K562 (cell line): ENCODE measurements around the gene KRTAP5-6. TPM values are rescaled to one million over a fixed set of nuclear protein-coding genes. Genes with fewer than 3 reads are reported as not detected.

Experiments
- ATAC-seq: fragments of 200-7000 bp; cut with Tn5 transposase; 3 replicates; pipeline ENCODE4 v1.9.1; 2020; ENCODE audit warnings: moderate library complexity
- BruUV-seq: library from RNA; stranded (reverse); fragments of 400-500 nt; replicated peaks from 2 replicates; lab custom pipeline; 2021; lab: Mats Ljungman, UMichigan
- CTCF ChIA-PET: fragments of 300-600 bp; formaldehyde crosslinking; extraction: SDS; loops from one replicate; lab custom pipeline; 2021; ENCODE audit warnings: low intra/inter-chr PET ratio; lab: Yijun Ruan, JAX
- POLR2A ChIA-PET: fragments of 300-600, 350-650 bp; sonication (Branson Sonifier 250); formaldehyde crosslinking; extraction: SDS; loops from one replicate; lab custom pipeline; 2021; ENCODE audit warnings: antibody characterized with exemption, inconsistent platforms; lab: Yijun Ruan, JAX
- DNase-seq, 4 experiments: peaks; one replicate each; pipeline versions ENCODE4 v3.0.0 to v3.0.0-alpha.2; 2011 to 2018; ENCODE audit warnings: low spot score in 3 of 4, mixed read lengths in 3 of 4; ENCODE audit errors: extremely low read depth in 1 of 4
- FAIRE-seq: peaks from 2 replicates; lab custom pipeline; 2011; peaks lifted over from hg19 to GRCh38; lab: Jason Lieb, UNC
- H2AFZ ChIP-seq: 2 replicates; pipeline ENCODE4 v1.6.0; 2011; ENCODE audit warnings: low read depth, low read length, control low read depth, inconsistent platforms
- H3K27ac ChIP-seq: fragments of 200-600 bp; 3 replicates; pipeline ENCODE4 v1.8.0; 2011; ENCODE audit warnings: low read depth, mild to moderate bottlenecking, control low read depth, inconsistent platforms, low read length, moderate library complexity, mixed read lengths; ENCODE audit errors: extremely low read depth
- H3K27me3 ChIP-seq, 2 experiments: fragments of 300-600 bp in 1 of 2; 2 replicates in 1 of 2; 3 replicates in 1 of 2; pipeline versions ENCODE4 v1.6.0 to v1.8.0; 2011; ENCODE audit warnings: inconsistent platforms in 2 of 2, low read length in 2 of 2, mild to moderate bottlenecking in 1 of 2, mixed read lengths in 1 of 2, moderate library complexity in 1 of 2; ENCODE audit not compliant: control insufficient read depth in 2 of 2, insufficient read depth in 2 of 2
- H3K36me3 ChIP-seq: fragments of 300-600 bp; 3 replicates; pipeline ENCODE4 v1.8.0; 2011; ENCODE audit warnings: mild to moderate bottlenecking, low read length, inconsistent platforms; ENCODE audit not compliant: control insufficient read depth, insufficient read depth
- H3K4me1 ChIP-seq, 2 experiments: fragments of 200-600 bp in 1 of 2; replicated peaks in 1 of 2; 2 replicates in 1 of 2; 3 replicates in 1 of 2; pipeline versions ENCODE4 v1.5.1 to v1.8.0; 2011; ENCODE audit warnings: inconsistent platforms in 2 of 2, low read length in 2 of 2, mild to moderate bottlenecking in 1 of 2, mixed read lengths in 1 of 2, moderate library complexity in 1 of 2; ENCODE audit not compliant: control insufficient read depth in 2 of 2, insufficient read depth in 2 of 2
- H3K4me2 ChIP-seq: 2 replicates; pipeline ENCODE4 v1.6.1; 2011; ENCODE audit warnings: low read length, control low read depth, inconsistent platforms, mixed read lengths; ENCODE audit not compliant: insufficient read depth
- H3K4me3 ChIP-seq: fragments of 200-600 bp; sonication (generic), shearing (Covaris generic); 2 replicates; pipeline ENCODE4 v1.5.1; 2016; ENCODE audit warnings: control low read depth, inconsistent platforms
- H3K79me2 ChIP-seq: fragments of 200-600 bp; 3 replicates; pipeline ENCODE4 v1.8.0; 2011; ENCODE audit warnings: low read length, inconsistent platforms; ENCODE audit not compliant: control insufficient read depth, insufficient read depth
- H3K9ac ChIP-seq, 2 experiments: 2 replicates each; pipeline versions ENCODE4 v1.6.0 to v1.6.1; 2011; ENCODE audit warnings: low read depth in 2 of 2, low read length in 2 of 2, control low read depth in 1 of 2, inconsistent platforms in 1 of 2, mild to moderate bottlenecking in 1 of 2, mixed read lengths in 1 of 2; ENCODE audit not compliant: insufficient read depth in 1 of 2
- H3K9me1 ChIP-seq: one replicate; pipeline ENCODE4 v1.6.0; 2011; ENCODE audit warnings: inconsistent platforms, mild to moderate bottlenecking, low read length, moderate library complexity; ENCODE audit not compliant: control insufficient read depth, insufficient read depth
- H3K9me3 ChIP-seq: replicated peaks from 2 replicates; pipeline ENCODE4 v1.5.1; 2011; ENCODE audit warnings: low read depth, low read length, inconsistent platforms; ENCODE audit not compliant: control insufficient read depth, insufficient read depth
- H4K20me1 ChIP-seq: replicated peaks from 2 replicates; pipeline ENCODE4 v1.6.1; 2011; ENCODE audit warnings: low read length, inconsistent platforms, mixed read lengths; ENCODE audit not compliant: control insufficient read depth, insufficient read depth
- HIVEP1 ChIP-seq: fragments of 250-450 bp; sonication (Bioruptor Pico); IDR thresholded peaks from 2 replicates; pipeline ENCODE4 v1.4.0; 2020; ENCODE audit warnings: mild to moderate bottlenecking
- ZBTB34 ChIP-seq: fragments of 250-450 bp; sonication (Bioruptor Pico); IDR thresholded peaks from 2 replicates; pipeline ENCODE4 v1.8.0; 2021; ENCODE audit warnings: mild to moderate bottlenecking, moderate library complexity
- ZNF551 ChIP-seq: fragments of 250-450 bp; sonication (Bioruptor Pico); IDR thresholded peaks from 2 replicates; pipeline ENCODE4 v1.5.0; 2021; ENCODE audit warnings: mild to moderate bottlenecking, moderate library complexity
- ZNF699 ChIP-seq: fragments of 250-450 bp; sonication (Bioruptor Pico); IDR thresholded peaks from 2 replicates; pipeline ENCODE4 v1.8.0; 2021; ENCODE audit warnings: mild to moderate bottlenecking, moderate library complexity; ENCODE audit not compliant: insufficient replicate concordance
- ZNF830 ChIP-seq: fragments of 250-450 bp; sonication (Bioruptor Pico); IDR thresholded peaks from 2 replicates; pipeline ENCODE4 v1.5.0; 2021; ENCODE audit warnings: mild to moderate bottlenecking
- WGBS: fragments of 100-300 bp; shearing (Covaris generic); methylation state at CpG from one replicate; pipeline ENCODE4 v1.1.6; 2016; ENCODE audit warnings: low coverage, mixed read lengths; ENCODE audit not compliant: insufficient coverage; ENCODE audit errors: missing lambda C conversion rate; 5-methylcytosine and 5-hydroxymethylcytosine counted together
- in situ Hi-C: fragments of 300-500 bp; cut with MboI; formaldehyde crosslinking; loops from 4 replicates; pipeline ENCODE4 v1.15.0; 2018; ENCODE audit warnings: inconsistent platforms, mixed read lengths
- intact Hi-C: fragments of 100-400 bp; cut with micrococcal nuclease; formaldehyde crosslinking; loops from 2 replicates; pipeline ENCODE4 v1.14.2; 2022
- polyA plus RNA-seq, 8 experiments: library from polyadenylated mRNA; depleted of rRNA in 4 of 8; stranded (reverse) in 5 of 8; unstranded in 3 of 8; fragments of >200 nt; fragmentation: Nextera tagmentation in 2 of 8; fragmentation: Illumina TruSeq in 1 of 8; extraction: Ambion mirVana in 2 of 8; extraction: Trizol in 1 of 8; gene quantifications; 2 replicates each; pipeline versions ENCODE4 v1.2.1 to v1.2.3, GENCODE V29; 2011 to 2014; ENCODE audit warnings: inconsistent platforms in 1 of 8, missing spikeins in 1 of 8
- total RNA-seq, 7 experiments: library from RNA; depleted of rRNA in 6 of 7; stranded (reverse); fragments of >200 nt in 6 of 7; fragmentation: Illumina TruSeq in 2 of 7; extraction: Trizol in 2 of 7; gene quantifications; 2 replicates each; pipeline versions ENCODE4 v1.2.1 to v1.2.3, GENCODE V29; 2011 to 2021; ENCODE audit warnings: low replicate concordance in 1 of 7

The KRTAP5-6 gene
- total and polyA plus RNA-seq, 9 of the 15 experiments (the other 6 are each of a cell fraction or from before 2014, with no cell fraction given) = not detected

- Histone ChIP-seq H3K9me3 (peaks cover 8% of the 10 kb centered on the region), H3K9ac (no peak overlapping the region), H3K9me1 (no peaks in the 10 kb centered on the region), H3K4me2 (no peak overlapping the region), H3K4me3 (no peak overlapping the region), H3K36me3 (no peaks in the 10 kb centered on the region), H2AFZ (no peak overlapping the region), H3K79me2 (no peaks in the 10 kb centered on the region), H3K27ac (no peak overlapping the region), H4K20me1 (0 out of 2 replicates have a peak, but pooled peaks cover 4% of the 10 kb centered on the region), H3K27me3 (peaks cover 5 to 24% of the 10 kb centered on the region in 2 experiments; a peak in 3 of 5 replicates), H3K4me1 (peaks cover 0 to 5% of the 10 kb centered on the region in 2 experiments; a peak in 1 of 5 replicates)
- ChIA-PET POLR2A (no interaction called here), CTCF (no interaction called here)
- FAIRE-seq = no peak
- 0% methylated on average over 4 of the region's 4 CpGs for WGBS
- BruUV-seq = no TSS peak
- no peak for ATAC-seq
- intact Hi-C loops = no loop called here
- in situ Hi-C loops = no loop called here
- TF ChIP-seq HIVEP1 (no peak), ZNF830 (CRISPR knock-in tag) (no peak), ZBTB34 (CRISPR knock-in tag) (no peak), ZNF699 (CRISPR knock-in tag) (no peak), ZNF551 (CRISPR knock-in tag) (no peak)
- no peak for DNase-seq
These were observed 45.4 kb downstream of the KRTAP5-6 start for GRCh38 chr11:1742371-1742770.
